Activated naive CD4-positive, alpha-beta T cell treated with anti-CD3 and anti-CD28 coated beads, Interleukin-2, amount 50 U/mL, for 72 hours (primary cell): Measurements from ENCODE around the gene USP12. TPM values are rescaled to one million over a fixed set of nuclear protein-coding genes. Genes with fewer than 3 reads are reported as not detected.
"Not testable (repeated sequence)": the region's sequence is repeated elsewhere in the genome, so short reads cannot be mapped to it uniquely, and the experiment has no call there.

Experiments
- ATAC-seq, 2 donors: fragments of 150-1000 bp; cut with Tn5 transposase; 2 replicates each; pipeline ENCODE4 v1.10.0; 2021; ENCODE audit warnings: mild to moderate bottlenecking in 2 of 2, moderate library complexity in 2 of 2
- DNase-seq, 2 donors: peaks; one replicate each; pipeline ENCODE4 v3.0.0; 2021 to 2022; ENCODE audit warnings: low spot score in 2 of 2
- H3K27ac Mint-ChIP-seq, 2 donors: one replicate each; pipeline ENCODE4 v1.8.0; 2022; ENCODE audit warnings: mild to moderate bottlenecking in 2 of 2, mixed read lengths in 2 of 2
- H3K36me3 Mint-ChIP-seq, 2 donors: one replicate each; pipeline ENCODE4 v1.8.0; 2022; ENCODE audit warnings: mixed read lengths in 2 of 2
- H3K9me3 Mint-ChIP-seq, 2 donors: one replicate each; pipeline ENCODE4 v1.8.0; 2022; ENCODE audit warnings: mixed read lengths in 2 of 2
- total RNA-seq, 2 donors: library from RNA; stranded (reverse); gene quantifications; one replicate each; pipeline ENCODE4 v1.2.3, GENCODE V29; 2022

Gene USP12, protein sequence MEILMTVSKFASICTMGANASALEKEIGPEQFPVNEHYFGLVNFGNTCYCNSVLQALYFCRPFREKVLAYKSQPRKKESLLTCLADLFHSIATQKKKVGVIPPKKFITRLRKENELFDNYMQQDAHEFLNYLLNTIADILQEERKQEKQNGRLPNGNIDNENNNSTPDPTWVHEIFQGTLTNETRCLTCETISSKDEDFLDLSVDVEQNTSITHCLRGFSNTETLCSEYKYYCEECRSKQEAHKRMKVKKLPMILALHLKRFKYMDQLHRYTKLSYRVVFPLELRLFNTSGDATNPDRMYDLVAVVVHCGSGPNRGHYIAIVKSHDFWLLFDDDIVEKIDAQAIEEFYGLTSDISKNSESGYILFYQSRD
- 10 to 100 TPM; 34.8 to 35.6 TPM for total RNA-seq

- Mint-ChIP-seq H3K27ac (peak within 1 kb of the TSS; percentile 98 to 100), H3K9me3 (no peaks in the 10 kb centered on the region), H3K36me3 (peaks cover 6% of the 10 kb centered on the region in 2 donors)
- DNase-seq (peak; percentile 28 to 61), ATAC-seq (peak; percentile 32 to 39)
These were observed at the start of gene USP12 for GRCh38 chr13:27171244-27171826. USP12 (minus strand) TSS chr13:27171811; CDS start chr13:27171639, 172 bp downstream.

- Mint-ChIP-seq H3K36me3 (peaks cover 19% of the 10 kb centered on the region in 2 donors), H3K27ac (no peak overlapping the region), H3K9me3 (no peaks in the 10 kb centered on the region)
- ATAC-seq (no peak), DNase-seq (no peak)
These were observed 48.0 kb upstream of the USP12 start for GRCh38 chr13:27219611-27220010.

- H3K36me3 Mint-ChIP-seq, result peaks cover 19% of the 10 kb centered on the region in 2 donors
- ATAC-seq, DNase-seq, H3K9me3 Mint-ChIP-seq, H3K27ac Mint-ChIP-seq: not testable (repeated sequence)
These were observed 47.2 kb upstream of the USP12 start for GRCh38 chr13:27218861-27219260.

GRCh38 chr13:27217791-27218190 lies 46.2 kb upstream of the USP12 start:
- H3K36me3 Mint-ChIP-seq, result peaks cover 19% of the 10 kb centered on the region in 2 donors
- not testable (repeated sequence) for H3K9me3 Mint-ChIP-seq, DNase-seq, H3K27ac Mint-ChIP-seq, ATAC-seq

- not testable (repeated sequence) for H3K9me3 Mint-ChIP-seq, H3K36me3 Mint-ChIP-seq, DNase-seq, H3K27ac Mint-ChIP-seq, ATAC-seq
These were observed 41.8 kb upstream of the USP12 start for GRCh38 chr13:27213386-27213785.

GRCh38 chr13:27211771-27212364 lies 40.3 kb upstream of the USP12 start:
- peaks cover 0 to 3% of the 10 kb centered on the region in 2 donors for H3K9me3 Mint-ChIP-seq
- H3K27ac Mint-ChIP-seq, result no peak overlapping the region
- peaks cover 7 to 9% of the 10 kb centered on the region in 2 donors for H3K36me3 Mint-ChIP-seq
- DNase-seq (no peak), ATAC-seq (no peak)

- DNase-seq (no peak), ATAC-seq (no peak)
- Mint-ChIP-seq H3K27ac (no peak overlapping the region), H3K9me3 (peaks cover 0 to 3% of the 10 kb centered on the region in 2 donors), H3K36me3 (peaks cover 7 to 9% of the 10 kb centered on the region in 2 donors)
These were observed 39.7 kb upstream of the USP12 start for GRCh38 chr13:27211271-27211670.

DNA sequence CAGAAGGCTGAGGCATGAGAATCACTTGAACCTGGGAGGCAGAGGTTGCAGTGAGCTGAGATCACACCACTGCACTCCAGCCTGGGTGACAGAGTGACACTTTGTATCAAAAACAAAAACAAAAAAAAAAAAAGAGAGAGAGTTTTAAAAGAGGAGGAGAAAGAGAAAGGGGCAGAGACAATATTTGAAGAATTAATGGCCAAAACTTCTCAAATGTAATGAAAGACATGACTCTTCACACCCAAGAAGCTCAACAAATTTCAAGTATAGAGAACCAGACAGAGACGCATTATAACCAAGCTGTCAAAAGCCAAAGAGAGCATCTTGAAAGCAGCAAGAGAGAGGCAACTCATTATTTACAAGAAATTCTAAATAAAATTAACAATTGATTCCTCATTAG lies 36.9 kb upstream of the USP12 start:
- H3K27ac Mint-ChIP-seq, result no peak overlapping the region
- peaks cover 7 to 9% of the 10 kb centered on the region in 2 donors for H3K36me3 Mint-ChIP-seq
- ATAC-seq (no peak), DNase-seq (no peak)
- peaks cover 0 to 3% of the 10 kb centered on the region in 2 donors for H3K9me3 Mint-ChIP-seq

DNA sequence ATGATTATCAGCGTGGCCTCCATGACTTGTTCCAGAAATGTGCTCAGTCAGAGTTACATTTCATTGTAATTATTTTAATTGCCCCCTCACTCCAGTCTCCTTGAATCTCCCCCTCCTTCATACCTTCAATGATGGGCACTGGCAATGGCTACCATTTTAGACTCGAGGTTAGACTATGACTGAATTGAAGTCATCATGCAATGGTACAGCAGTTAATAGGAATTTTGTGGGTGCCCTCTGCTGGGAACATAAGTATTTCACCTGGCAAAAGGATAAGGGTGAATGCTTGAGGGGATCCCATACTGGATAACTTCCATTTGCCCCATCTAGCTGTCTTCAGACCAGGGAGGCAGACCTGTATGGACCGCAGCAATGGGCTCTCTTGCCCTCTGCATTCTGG lies 32.2 kb upstream of the USP12 start:
- no peaks in the 10 kb centered on the region for H3K9me3 Mint-ChIP-seq
- DNase-seq (no peak), ATAC-seq (no peak)
- H3K27ac Mint-ChIP-seq, result no peak overlapping the region
- H3K36me3 Mint-ChIP-seq, result peaks cover 0 to 4% of the 10 kb centered on the region in 2 donors

DNA sequence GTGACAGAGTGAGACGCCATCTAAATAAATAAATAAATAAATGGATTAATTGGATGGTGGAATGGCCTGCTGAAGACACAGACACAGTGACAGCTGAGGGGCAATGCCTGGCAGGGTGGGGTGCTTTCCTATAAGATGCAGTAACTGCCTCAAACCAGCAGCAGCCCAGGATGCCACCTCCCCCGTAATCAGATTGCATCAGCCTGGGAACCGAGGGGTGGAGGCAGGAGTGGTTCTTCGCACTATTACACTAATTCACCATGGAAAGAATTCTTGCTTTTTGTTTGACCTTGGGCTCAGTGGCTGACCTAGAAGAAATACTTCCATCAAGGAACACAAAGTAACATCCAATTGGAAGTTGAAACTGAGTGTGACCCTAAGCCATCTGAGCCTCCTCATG lies 31.6 kb upstream of the USP12 start:
- H3K36me3 Mint-ChIP-seq, result peaks cover 0 to 4% of the 10 kb centered on the region in 2 donors

DNA sequence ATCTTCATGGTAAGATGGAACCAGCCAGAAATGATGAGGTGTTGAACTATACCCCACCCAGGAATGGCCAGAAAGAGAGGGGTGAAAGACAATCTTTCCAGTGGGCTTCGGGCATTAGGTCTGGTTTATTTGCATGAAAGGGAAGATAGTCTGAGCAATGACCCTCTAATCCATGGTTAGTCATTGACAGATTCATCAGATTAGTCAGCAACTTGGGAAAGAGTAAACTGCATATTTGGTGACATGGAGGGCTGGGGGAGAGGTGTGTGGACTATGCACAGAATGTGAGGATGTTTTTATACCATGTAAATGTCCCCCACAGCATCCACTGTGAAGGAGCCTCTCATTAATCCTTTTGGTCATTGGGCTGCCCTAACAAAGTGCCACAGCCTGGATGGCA lies 30.1 kb upstream of the USP12 start:
- Mint-ChIP-seq H3K27ac (no peak overlapping the region), H3K36me3 (no peaks in the 10 kb centered on the region), H3K9me3 (peaks cover 0 to 4% of the 10 kb centered on the region in 2 donors)
- ATAC-seq (no peak), DNase-seq (no peak)

More for the DNA sequence above, 31.6 kb upstream of the USP12 start:
- DNase-seq (no peak), ATAC-seq (no peak)
- H3K27ac Mint-ChIP-seq, result no peak overlapping the region
- H3K9me3 Mint-ChIP-seq, result no peaks in the 10 kb centered on the region

DNA sequence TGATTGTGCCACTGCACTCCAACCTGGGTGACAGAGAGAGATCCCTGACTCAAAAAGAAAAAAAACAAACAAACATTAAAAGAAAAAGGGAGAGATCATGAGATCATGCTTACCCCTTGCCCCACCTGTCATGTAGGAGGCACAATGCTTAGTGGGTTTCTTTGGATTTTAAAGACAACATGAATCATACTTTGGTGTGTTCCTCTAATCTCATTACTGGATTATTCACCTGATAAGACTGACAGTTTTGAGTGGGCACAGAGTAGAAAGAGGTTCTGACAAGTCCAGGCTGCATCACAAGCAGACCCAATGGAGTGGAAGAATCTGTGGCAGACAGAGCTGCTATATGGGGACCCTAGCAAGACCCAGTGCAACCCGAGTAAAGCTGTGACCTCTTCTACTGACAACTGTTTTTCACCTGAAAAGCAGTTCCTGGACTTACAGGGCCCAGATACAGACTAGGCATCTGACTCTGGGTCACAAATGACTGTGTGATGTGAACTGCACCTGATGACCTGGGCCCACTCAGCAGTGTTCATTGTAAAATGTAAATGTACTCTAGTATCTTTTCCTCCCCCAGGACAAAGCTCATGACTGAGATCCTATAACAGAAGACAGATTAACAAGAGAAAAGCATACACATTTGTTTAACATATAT lies 28.9 kb upstream of the USP12 start:
- H3K27ac Mint-ChIP-seq, result peak overlapping the region; percentile 12
- H3K36me3 Mint-ChIP-seq, result no peaks in the 10 kb centered on the region
- peaks cover 0 to 4% of the 10 kb centered on the region in 2 donors for H3K9me3 Mint-ChIP-seq
- DNase-seq (peak in 1 of 2 donors; percentile 5), ATAC-seq (peak; percentile 59 to 93)

GRCh38 chr13:27199696-27200095 lies 28.1 kb upstream of the USP12 start:
- DNase-seq, result no peak

DNA sequence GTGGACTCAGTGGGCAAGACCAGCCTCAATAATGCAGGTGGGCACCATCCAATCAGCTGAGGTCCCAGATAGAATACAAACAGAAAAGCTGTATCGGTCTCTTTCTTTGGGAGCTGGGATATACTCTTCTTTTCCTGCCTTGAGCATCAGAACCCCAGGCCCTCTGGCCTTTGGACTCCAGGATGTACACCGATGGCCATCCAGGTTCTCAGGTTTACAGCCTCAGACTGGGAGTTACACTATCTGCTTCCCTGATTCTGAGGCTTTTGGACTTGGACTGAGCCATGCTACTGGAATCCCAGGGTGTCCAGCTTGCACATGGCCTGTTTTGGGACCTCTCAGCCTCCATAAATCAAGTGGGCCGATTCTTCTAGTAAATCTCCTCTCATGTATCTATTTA lies 27.6 kb upstream of the USP12 start:
- Mint-ChIP-seq H3K27ac (no peak overlapping the region), H3K36me3 (no peaks in the 10 kb centered on the region), H3K9me3 (peaks cover 0 to 4% of the 10 kb centered on the region in 2 donors)
- DNase-seq, result no peak
- ATAC-seq, result no peak

More at GRCh38 chr13:27199696-27200095, 28.1 kb upstream of the USP12 start:
- ATAC-seq, result no peak
- Mint-ChIP-seq H3K36me3 (no peaks in the 10 kb centered on the region), H3K27ac (no peak overlapping the region), H3K9me3 (peaks cover 0 to 4% of the 10 kb centered on the region in 2 donors)

DNA sequence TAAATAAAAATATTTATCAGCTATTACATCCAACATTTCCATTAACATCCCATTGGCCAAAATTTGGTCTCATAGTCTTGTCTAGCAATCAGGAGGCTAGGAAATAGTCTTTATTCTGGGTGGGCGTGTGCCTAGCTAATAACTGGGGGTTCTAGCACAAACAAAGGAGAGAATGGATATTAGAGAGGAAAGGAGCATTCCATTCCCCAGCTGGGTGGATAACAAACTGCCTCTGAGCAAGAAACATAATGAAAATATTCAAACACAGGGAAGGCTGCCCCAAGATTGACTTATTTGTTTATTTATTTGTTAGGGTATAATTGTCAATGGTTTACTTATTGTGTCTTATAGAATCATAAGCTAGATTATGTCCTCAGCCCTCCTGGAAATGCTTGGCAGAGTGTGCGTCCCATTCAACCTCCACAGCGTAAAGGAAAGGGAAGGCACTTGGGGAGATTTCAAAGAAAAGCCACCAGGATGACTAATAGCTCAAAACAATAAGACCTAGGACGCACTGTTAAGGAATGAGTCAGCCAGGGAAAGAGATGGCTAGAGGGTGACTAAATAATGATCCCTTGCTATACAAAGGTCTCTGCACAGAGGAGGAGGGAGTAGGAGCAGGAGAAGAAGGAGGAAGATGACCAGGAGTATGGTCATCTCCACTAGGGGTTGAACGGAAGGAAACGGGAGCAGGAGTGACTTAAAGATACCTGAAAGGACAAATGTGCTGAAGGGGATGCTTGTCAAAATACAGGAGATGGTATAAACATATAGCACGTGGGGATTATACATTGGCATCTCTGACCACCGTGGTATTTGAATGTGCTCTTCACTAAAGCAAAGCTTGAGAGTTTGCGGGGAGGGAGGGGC lies 23.5 kb upstream of the USP12 start:
- DNase-seq (peak in 1 of 2 donors; percentile 13), ATAC-seq (peak; percentile 89 to 98)
- Mint-ChIP-seq H3K9me3 (peaks cover 0 to 4% of the 10 kb centered on the region in 2 donors), H3K36me3 (no peaks in the 10 kb centered on the region), H3K27ac (no peak overlapping the region)

DNA sequence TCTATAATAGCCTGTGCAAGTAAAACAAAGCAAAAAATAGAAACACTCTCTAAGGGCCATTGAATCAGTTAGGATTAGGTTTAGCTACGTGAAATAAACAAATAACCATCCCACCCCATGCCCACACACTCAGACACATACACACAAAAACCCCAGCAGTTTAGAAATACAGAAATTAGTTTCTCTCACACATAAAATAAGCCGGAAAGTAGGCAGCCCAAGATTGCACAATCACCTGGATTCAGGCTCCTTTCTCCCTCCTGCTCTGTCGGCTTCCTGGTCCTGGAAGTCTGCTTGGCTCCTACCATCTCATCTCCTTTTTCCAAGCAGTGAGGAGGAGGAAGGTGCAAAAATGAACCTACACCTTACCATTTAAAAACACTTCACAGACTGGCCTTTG lies 22.6 kb upstream of the USP12 start:
- ATAC-seq, result no peak
- no peaks in the 10 kb centered on the region for H3K36me3 Mint-ChIP-seq
- H3K27ac Mint-ChIP-seq, result no peak overlapping the region
- H3K9me3 Mint-ChIP-seq, result peaks cover 0 to 4% of the 10 kb centered on the region in 2 donors
- no peak for DNase-seq
